Activated T-helper 1 cell treated with Interleukin-2 at 50 U/mL for 16 hours (primary cell): Measurements from ENCODE around the gene RFC2.
"Not testable (repeated sequence)": the region's sequence is repeated elsewhere in the genome, so short reads cannot be mapped to it uniquely, and the experiment has no call there.

Experiments used
- DNase-seq: peaks from one replicate; pipeline ENCODE4 v3.0.0-alpha.2; 2020; ENCODE audit warnings: low read depth

The RFC2 gene

GRCh38 chr7:74282748-74283459, 28.7 kb upstream of the RFC2 start:
- DNase-seq, result no peak

- DNase-seq, result no peak
These were observed 26.8 kb upstream of the RFC2 start for GRCh38 chr7:74280985-74281384.

- DNase-seq, result no peak
These were observed 23.4 kb upstream of the RFC2 start for GRCh38 chr7:74277636-74278035.

- no peak for DNase-seq
These were observed 21.2 kb upstream of the RFC2 start for GRCh38 chr7:74275401-74275881.

- DNase-seq, result no peak
These were observed 18.3 kb upstream of the RFC2 start for GRCh38 chr7:74272305-74273038.

GRCh38 chr7:74271742-74272141, 17.5 kb upstream of the RFC2 start:
- DNase-seq, result no peak

GRCh38 chr7:74269757-74270277, 15.6 kb upstream of the RFC2 start:
- DNase-seq, result peak; percentile 19

- DNase-seq, result no peak
These were observed 13.8 kb upstream of the RFC2 start for GRCh38 chr7:74267756-74268565.

GRCh38 chr7:74266191-74266963, 12.2 kb upstream of the RFC2 start:
- no peak for DNase-seq

GRCh38 chr7:74263399-74264120, 9.4 kb upstream of the RFC2 start:
- no peak for DNase-seq

GRCh38 chr7:74262639-74263398, 8.6 kb upstream of the RFC2 start:
- DNase-seq, result no peak

GRCh38 chr7:74258639-74259038, 4.4 kb upstream of the RFC2 start:
- DNase-seq, result no peak

- no peak for DNase-seq
These were observed 2.6 kb upstream of the RFC2 start for GRCh38 chr7:74256491-74257408.

- not testable (repeated sequence) for DNase-seq
These were observed 1.3 kb upstream of the RFC2 start for GRCh38 chr7:74255461-74255860.

GRCh38 chr7:74254858-74255379, 720 bp upstream of the RFC2 start:
- no peak for DNase-seq

- no peak for DNase-seq
These were observed 417 bp downstream of the RFC2 start for GRCh38 chr7:74253835-74254128.

- DNase-seq, result no peak
These were observed 868 bp downstream of the RFC2 start for GRCh38 chr7:74253331-74253730.

- no peak for DNase-seq
These were observed 1.3 kb downstream of the RFC2 start for GRCh38 chr7:74252893-74253292.

- not testable (repeated sequence) for DNase-seq
These were observed 5.1 kb downstream of the RFC2 start for GRCh38 chr7:74249058-74249457.
